ENCODE data around the gene CDC42EP2.

CDC42EP2 gene

DNA sequence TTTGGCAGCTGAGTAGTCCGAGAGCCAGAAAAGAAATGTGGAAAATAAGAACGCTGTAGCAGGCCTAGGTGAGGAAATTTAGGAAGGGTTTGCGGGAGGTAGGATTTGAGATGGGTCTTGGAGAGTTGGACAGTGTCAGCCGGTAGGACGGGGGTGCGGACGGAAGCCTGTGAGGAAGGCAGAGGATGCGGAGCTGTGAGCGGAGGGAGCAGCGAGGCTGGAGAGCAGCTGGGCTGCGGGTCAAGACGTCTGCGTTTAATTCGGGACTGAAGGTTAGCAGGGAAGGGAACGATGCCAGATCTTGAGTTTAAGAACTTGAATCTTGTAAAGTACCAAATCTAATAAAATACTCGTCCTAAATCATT is 39.2 kb downstream of the CDC42EP2 start:
- H3K4me1 ChIP-seq (ENCODE audit: control insufficient read depth in 2 of 2, insufficient read depth in 1 of 2, low read depth in 1 of 2, low read length in 2 of 2) = peaks cover 10 to 22% of the 10 kb centered on the region in 2 donors
- no peak overlapping the region for H3K27ac ChIP-seq (replicated peaks; ENCODE audit: low read length)
- H3K27me3 ChIP-seq (ENCODE audit: control insufficient read depth in 3 of 3, insufficient read depth in 3 of 3, low read depth in 1 of 3, low read length in 3 of 3) = peaks cover 0 to 15% (median 0%) of the 10 kb centered on the region in 3 experiments
- H3K9me3 ChIP-seq (replicated peaks in 1 of 2; ENCODE audit: control insufficient read depth in 2 of 2, insufficient read depth in 1 of 2, low read depth in 1 of 2, low read length in 2 of 2) = no peaks in the 10 kb centered on the region
- no peak overlapping the region for H2BK15ac ChIP-seq (ENCODE audit: low read length)
- H3K18ac ChIP-seq (ENCODE audit: low read length) = no peak overlapping the region
- no peak overlapping the region for H2BK120ac ChIP-seq (ENCODE audit: low read depth, low read length)
- H3K14ac ChIP-seq (ENCODE audit: low read length) = no peak overlapping the region
- no CpG with 5 or more reads among the region's 16 CpGs for WGBS, 2 donors (ENCODE audit: extremely low coverage in 2 of 2, insufficient read length in 2 of 2, insufficient replicate concordance in 1 of 2)
- peak overlapping the region; percentile 97 for H3K4me2 ChIP-seq (ENCODE audit: insufficient read depth, low read length, poor library complexity, severe bottlenecking)
- H3K23ac ChIP-seq (ENCODE audit: low read depth, low read length, poor library complexity) = peak overlapping the region; percentile 86
- no peaks in the 10 kb centered on the region for H3K79me1 ChIP-seq (ENCODE audit: low read depth, low read length)
- H3K36me3 ChIP-seq (replicated peaks in 1 of 2; ENCODE audit: control insufficient read depth in 2 of 2, insufficient read depth in 2 of 2, low read length in 2 of 2) = peaks cover 22 to 45% of the 10 kb centered on the region in 2 donors
- no peak overlapping the region for H2BK12ac ChIP-seq (ENCODE audit: low read length)
- no peak overlapping the region for H3K9ac ChIP-seq (ENCODE audit: low read depth, low read length, poor library complexity)
- peak overlapping the region; percentile 94 for H2AFZ ChIP-seq (ENCODE audit: low read length)
- DNase-seq (ENCODE audit: low spot score) = no peak
- no peak overlapping the region for H4K91ac ChIP-seq (ENCODE audit: low read depth, low read length, poor library complexity)
- H2AK5ac ChIP-seq (ENCODE audit: low read depth, low read length) = no peak overlapping the region
- peak overlapping the region; percentile 70 to 79 for H3K4me3 ChIP-seq (ENCODE audit: low read length in 2 of 2)
- H3K4ac ChIP-seq (ENCODE audit: low read length) = no peak overlapping the region
- H4K8ac ChIP-seq (ENCODE audit: low read depth, low read length) = no peak overlapping the region
- no peak overlapping the region for H2BK5ac ChIP-seq (ENCODE audit: low read length)

DNA sequence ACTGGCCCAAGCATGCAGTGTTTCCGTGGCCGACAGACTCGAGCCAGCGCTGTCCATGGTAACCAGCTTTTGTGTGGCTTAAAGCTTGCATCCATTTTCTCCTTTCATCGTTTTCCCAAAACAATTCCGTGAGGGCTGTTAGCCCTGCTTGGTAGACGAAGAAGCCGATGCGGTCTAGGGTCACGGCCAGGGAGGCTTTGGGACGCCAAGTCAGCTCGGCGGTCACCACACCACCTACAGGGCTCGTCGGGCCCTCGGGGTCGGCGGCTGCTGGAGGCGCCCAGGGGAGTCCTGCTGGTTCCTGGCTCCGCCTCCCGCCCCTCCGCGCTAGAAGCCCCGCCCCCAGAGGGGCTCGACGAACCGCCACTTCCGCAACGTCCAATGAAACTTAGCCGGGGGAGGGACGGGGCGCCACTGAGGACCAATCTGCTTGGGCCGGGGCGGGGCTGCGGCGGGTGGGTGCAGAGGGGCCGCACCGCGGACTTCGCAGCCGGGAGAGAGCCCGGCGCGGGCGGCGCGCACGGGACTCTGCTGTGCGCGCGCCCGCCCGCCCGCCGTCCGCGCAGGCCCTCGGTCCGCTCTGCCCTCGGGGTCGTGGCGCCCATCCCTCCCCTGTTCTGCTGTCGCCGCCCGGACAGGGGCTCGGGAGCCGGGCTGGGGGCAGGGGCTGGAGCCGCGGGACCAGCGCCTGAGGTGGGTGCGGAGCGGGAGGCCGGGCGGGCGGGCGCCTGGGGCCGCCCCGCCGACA is 39.8 kb downstream of the CDC42EP2 start, which contains the start of gene TIGD3:
Gene TIGD3 (plus strand): TSS at position 487 of the 748 bp plus-strand sequence. CDS start 1,058 bp downstream, outside the sequence.
- Histone ChIP-seq H3K23ac (ENCODE audit: low read depth, low read length, poor library complexity) (peak within 1 kb of the TSS; percentile 86), H2BK5ac (ENCODE audit: low read length) (peak within 1 kb of the TSS; percentile 75), H3K36me3 (replicated peaks in 1 of 2; ENCODE audit: control insufficient read depth in 2 of 2, insufficient read depth in 2 of 2, low read length in 2 of 2) (peaks cover 20 to 40% of the 10 kb centered on the region in 2 donors), H3K14ac (ENCODE audit: low read length) (no peak within 1 kb of the TSS), H3K4me3 (ENCODE audit: low read length in 2 of 2) (peak within 1 kb of the TSS; percentile 70 to 85), H3K9me3 (replicated peaks in 1 of 2; ENCODE audit: control insufficient read depth in 2 of 2, insufficient read depth in 1 of 2, low read depth in 1 of 2, low read length in 2 of 2) (no peaks in the 10 kb centered on the region), H2AK5ac (ENCODE audit: low read depth, low read length) (peak within 1 kb of the TSS; percentile 82), H3K79me1 (ENCODE audit: low read depth, low read length) (no peaks in the 10 kb centered on the region), H2BK15ac (ENCODE audit: low read length) (peak within 1 kb of the TSS; percentile 94), H3K27ac (replicated peaks; ENCODE audit: low read length) (no peak within 1 kb of the TSS), H2BK12ac (ENCODE audit: low read length) (no peak within 1 kb of the TSS), H3K4ac (ENCODE audit: low read length) (no peak within 1 kb of the TSS), H2AFZ (ENCODE audit: low read length) (peak within 1 kb of the TSS; percentile 94), H3K4me1 (ENCODE audit: control insufficient read depth in 2 of 2, insufficient read depth in 1 of 2, low read depth in 1 of 2, low read length in 2 of 2) (peaks cover 11 to 22% of the 10 kb centered on the region in 2 donors), H3K27me3 (ENCODE audit: control insufficient read depth in 3 of 3, insufficient read depth in 3 of 3, low read depth in 1 of 3, low read length in 3 of 3) (peaks cover 0 to 15% (median 0%) of the 10 kb centered on the region in 3 experiments), H3K9ac (ENCODE audit: low read depth, low read length, poor library complexity) (peak within 1 kb of the TSS; percentile 95), H4K91ac (ENCODE audit: low read depth, low read length, poor library complexity) (no peak within 1 kb of the TSS), H4K8ac (ENCODE audit: low read depth, low read length) (no peak within 1 kb of the TSS), H3K4me2 (ENCODE audit: insufficient read depth, low read length, poor library complexity, severe bottlenecking) (peak within 1 kb of the TSS; percentile 97), H2BK120ac (ENCODE audit: low read depth, low read length) (peak within 1 kb of the TSS; percentile 95), H3K18ac (ENCODE audit: low read length) (peak within 1 kb of the TSS; percentile 98)
- WGBS, 2 donors (ENCODE audit: extremely low coverage in 2 of 2, insufficient read length in 2 of 2, insufficient replicate concordance in 1 of 2) = no CpG with 5 or more reads among the region's 79 CpGs
- DNase-seq (ENCODE audit: low spot score) = peak; percentile 95

DNA sequence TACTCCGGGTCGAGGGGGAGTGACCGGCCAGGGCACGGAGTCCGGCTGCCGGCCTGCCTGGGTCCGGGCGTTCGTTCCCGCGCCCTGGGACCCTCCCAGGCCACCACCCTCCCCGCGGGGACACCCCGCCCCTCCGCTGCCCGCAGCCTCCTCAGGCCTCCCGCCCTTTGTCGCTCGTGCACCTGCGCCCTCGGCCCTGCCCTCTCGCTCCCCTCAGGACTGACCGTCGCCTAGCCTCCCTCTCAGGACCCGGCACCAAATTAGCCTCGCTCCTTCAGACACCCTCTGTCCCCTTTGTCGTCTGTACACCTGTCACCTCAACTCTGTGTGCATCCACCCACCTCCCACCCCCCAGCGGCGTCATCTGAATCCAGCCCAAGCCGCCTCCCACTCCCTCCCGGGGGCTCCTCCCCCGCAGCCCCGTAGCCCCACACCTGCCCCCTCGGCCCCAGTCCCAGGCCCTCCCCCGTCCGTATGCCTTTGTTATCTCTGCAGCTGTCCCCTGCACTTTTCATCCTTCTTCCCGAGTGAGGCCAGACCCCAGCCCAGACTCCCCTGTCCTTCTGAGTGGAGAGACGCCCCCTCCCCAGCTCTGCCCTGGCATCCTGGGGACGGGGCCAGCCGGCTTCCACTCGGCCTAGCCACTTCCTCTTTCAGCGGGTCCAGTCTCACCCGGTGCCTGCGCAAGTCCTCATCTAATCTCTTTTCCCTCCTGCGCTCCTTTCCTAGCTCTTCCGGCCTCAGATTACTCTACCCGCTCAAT is 40.5 kb downstream of the CDC42EP2 start:
- Histone ChIP-seq H4K91ac (ENCODE audit: low read depth, low read length, poor library complexity) (no peak overlapping the region), H3K18ac (ENCODE audit: low read length) (peak overlapping the region; percentile 98), H2AK5ac (ENCODE audit: low read depth, low read length) (peak overlapping the region; percentile 82), H3K23ac (ENCODE audit: low read depth, low read length, poor library complexity) (no peak overlapping the region), H2BK12ac (ENCODE audit: low read length) (no peak overlapping the region), H3K4me1 (ENCODE audit: control insufficient read depth in 2 of 2, insufficient read depth in 1 of 2, low read depth in 1 of 2, low read length in 2 of 2) (peaks cover 16 to 28% of the 10 kb centered on the region in 2 donors), H2BK120ac (ENCODE audit: low read depth, low read length) (peak overlapping the region; percentile 95), H3K14ac (ENCODE audit: low read length) (no peak overlapping the region), H4K8ac (ENCODE audit: low read depth, low read length) (no peak overlapping the region), H3K27ac (replicated peaks; ENCODE audit: low read length) (no peak overlapping the region), H3K79me1 (ENCODE audit: low read depth, low read length) (no peaks in the 10 kb centered on the region), H3K4ac (ENCODE audit: low read length) (no peak overlapping the region), H3K36me3 (replicated peaks in 1 of 2; ENCODE audit: control insufficient read depth in 2 of 2, insufficient read depth in 2 of 2, low read length in 2 of 2) (peaks cover 15 to 34% of the 10 kb centered on the region in 2 donors), H2AFZ (ENCODE audit: low read length) (peak overlapping the region; percentile 94), H2BK5ac (ENCODE audit: low read length) (peak overlapping the region; percentile 75), H3K27me3 (ENCODE audit: control insufficient read depth in 3 of 3, insufficient read depth in 3 of 3, low read depth in 1 of 3, low read length in 3 of 3) (peaks cover 0 to 15% (median 0%) of the 10 kb centered on the region in 3 experiments), H2BK15ac (ENCODE audit: low read length) (peak overlapping the region; percentile 94), H3K4me2 (ENCODE audit: insufficient read depth, low read length, poor library complexity, severe bottlenecking) (peak overlapping the region; percentile 72), H3K9me3 (replicated peaks in 1 of 2; ENCODE audit: control insufficient read depth in 2 of 2, insufficient read depth in 1 of 2, low read depth in 1 of 2, low read length in 2 of 2) (no peaks in the 10 kb centered on the region), H3K4me3 (ENCODE audit: low read length in 2 of 2) (peak overlapping the region; percentile 70 to 85), H3K9ac (ENCODE audit: low read depth, low read length, poor library complexity) (peak overlapping the region; percentile 95)
- WGBS, 2 donors (ENCODE audit: extremely low coverage in 2 of 2, insufficient read length in 2 of 2, insufficient replicate concordance in 1 of 2) = no CpG with 5 or more reads among the region's 47 CpGs
- DNase-seq (ENCODE audit: low spot score) = peak; percentile 40

All from neuronal stem cell (in vitro differentiated cells).